GM19463 (cell line): ENCODE measurements around the gene BCL2L2.
"Not testable (repeated sequence)": the region's sequence is repeated elsewhere in the genome, so short reads cannot be mapped to it uniquely, and the experiment has no call there.

Source experiments
- ATAC-seq: cut with Tn5 transposase; IDR thresholded peaks from one replicate; pipeline ENCODE4 v1.9.1; 2021; ENCODE audit warnings: mild to moderate bottlenecking, moderate library complexity; ENCODE audit not compliant: unreplicated experiment

Gene BCL2L2

DNA sequence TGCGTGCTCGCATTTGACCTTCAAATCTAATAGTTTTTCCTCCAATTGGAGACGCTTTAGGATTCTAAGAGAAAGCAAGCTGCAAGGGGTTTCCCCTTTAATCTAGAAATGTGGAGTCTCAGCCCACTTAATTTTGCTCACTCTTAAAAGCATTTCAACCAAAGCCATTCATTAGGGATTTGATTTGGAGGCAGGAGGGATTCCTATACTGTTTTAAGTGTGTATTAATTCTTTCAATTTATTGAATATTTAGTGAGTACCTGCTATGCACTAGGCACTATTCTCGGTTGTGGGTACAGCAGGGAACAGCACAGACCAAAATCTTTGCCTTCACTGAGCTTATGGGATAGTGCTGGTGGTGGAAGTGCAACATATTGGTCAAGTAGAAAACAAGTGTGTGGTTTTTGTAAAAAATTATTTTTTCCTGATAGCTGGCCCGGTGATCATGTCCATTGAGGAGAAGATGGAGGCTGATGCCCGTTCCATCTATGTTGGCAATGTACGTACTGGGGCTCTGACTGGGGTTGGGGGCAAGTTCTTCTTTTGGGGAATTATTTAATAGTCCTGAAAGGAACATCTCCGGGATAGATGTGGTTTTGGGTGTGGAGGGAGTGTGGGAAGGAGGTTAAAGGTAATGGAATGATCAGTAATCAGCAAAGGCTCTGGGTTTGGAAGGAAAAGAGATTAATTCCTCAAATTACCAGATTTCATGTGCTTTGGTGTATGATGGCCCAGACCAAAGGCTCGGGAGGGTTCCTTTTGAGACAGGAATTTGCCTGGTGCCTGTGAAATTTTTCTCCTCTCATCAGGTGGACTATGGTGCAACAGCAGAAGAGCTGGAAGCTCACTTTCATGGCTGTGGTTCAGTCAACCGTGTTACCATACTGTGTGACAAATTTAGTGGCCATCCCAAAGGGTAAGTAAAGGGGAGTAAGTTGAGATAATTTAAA lies 16.2 kb downstream of the BCL2L2 start:
- ATAC-seq: no peak

DNA sequence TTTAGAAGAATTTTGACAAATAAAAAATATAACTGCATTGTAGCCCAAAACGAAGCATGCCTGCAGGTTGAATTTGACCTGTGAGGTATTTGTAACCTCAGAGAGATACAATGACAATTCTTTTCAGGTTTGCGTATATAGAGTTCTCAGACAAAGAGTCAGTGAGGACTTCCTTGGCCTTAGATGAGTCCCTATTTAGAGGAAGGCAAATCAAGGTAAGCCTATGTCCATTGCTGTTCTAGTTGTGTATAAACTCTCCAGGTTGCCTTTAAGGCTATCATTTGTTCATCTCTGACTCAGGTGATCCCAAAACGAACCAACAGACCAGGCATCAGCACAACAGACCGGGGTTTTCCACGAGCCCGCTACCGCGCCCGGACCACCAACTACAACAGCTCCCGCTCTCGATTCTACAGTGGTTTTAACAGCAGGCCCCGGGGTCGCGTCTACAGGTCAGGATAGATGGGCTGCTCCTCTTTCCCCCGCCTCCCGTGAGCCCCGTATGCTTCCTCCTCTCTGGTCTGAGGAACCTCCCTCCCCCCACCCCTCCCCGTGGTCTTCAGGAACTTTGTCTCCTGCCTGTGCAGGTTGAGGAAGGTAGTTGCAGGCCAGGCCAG lies 17.3 kb downstream of the BCL2L2 start:
- ATAC-seq: no peak

DNA sequence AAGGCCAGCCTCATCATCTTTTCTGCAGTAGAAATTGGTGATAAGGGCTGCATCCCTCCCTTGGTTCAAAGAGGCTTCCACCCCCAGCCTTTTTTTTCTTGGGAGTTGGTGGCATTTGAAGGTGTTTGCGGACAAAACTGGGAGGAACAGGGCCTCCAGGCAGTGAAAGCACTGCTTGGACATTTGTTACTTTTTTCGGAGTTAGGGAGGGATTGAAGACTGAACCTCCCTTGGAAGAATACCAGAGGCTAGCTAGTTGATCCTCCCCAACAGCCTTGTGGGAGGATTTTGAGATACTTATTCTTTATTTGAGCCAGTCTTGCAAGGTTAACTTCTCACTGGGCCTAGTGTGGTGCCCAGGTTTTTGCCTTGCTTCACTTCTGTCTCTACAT lies 17.8 kb downstream of the BCL2L2 start:
- ATAC-seq: no peak

DNA sequence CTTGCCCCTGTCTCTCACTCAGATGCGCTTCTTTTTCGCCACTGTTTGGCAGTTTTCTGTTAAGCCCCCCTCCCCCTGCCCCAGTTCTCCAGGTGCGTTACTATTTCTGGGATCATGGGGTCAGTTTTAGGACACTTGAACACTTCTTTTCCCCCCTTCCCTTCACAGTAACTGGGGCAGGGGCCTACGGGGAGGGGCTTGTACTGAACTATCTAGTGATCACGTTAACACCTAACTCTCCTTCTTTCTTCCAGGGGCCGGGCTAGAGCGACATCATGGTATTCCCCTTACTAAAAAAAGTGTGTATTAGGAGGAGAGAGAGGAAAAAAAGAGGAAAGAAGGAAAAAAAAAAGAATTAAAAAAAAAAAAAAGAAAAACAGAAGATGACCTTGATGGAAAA lies 18.4 kb downstream of the BCL2L2 start:
- no peak for ATAC-seq

DNA sequence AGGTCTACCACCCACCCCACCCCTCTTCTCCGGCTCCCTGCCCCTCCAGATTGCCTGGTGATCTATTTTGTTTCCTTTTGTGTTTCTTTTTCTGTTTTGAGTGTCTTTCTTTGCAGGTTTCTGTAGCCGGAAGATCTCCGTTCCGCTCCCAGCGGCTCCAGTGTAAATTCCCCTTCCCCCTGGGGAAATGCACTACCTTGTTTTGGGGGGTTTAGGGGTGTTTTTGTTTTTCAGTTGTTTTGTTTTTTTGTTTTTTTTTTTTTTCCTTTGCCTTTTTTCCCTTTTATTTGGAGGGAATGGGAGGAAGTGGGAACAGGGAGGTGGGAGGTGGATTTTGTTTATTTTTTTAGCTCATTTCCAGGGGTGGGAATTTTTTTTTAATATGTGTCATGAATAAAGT lies 19.1 kb downstream of the BCL2L2 start:
- ATAC-seq: not testable (repeated sequence)

DNA sequence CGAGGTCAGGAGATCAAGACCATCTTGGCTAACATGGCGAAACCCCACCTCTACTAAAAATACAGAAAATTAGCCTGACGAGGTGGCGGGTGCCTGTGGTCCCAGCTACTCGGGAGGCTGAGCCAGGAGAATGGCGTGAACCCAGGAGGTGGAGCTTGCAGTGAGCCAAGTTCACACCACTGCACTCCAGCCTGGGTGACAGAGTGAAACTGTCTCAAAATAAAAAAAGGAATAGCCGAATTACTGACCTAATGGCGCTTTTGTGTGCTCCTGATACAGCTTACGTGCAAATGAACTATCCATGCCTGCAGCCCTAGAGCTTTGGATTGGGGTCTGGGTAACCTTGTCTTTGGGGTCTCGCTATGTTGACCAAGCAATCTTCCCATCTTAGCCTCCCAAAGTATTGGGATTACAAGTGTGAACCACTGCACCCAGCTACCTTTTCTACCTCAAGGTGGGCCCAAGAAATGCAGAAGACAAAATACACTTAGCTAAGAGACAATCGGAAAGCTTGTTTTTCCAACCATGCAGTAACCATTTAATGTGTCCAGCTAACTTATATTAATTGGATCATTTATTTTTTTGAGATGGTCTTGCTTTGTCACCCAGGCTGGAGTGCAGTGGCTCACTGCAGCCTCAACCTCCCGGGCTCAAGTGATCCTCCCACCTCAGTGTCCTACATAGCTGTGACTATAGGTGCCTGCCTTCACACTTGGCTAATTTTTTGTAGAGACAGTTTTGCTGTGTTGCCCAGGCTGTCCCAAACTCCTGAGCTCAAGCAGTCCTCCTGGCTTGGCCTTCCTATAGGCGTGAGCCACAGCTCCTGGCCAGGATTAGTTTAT lies 20.1 kb downstream of the BCL2L2 start:
- ATAC-seq: no peak

DNA sequence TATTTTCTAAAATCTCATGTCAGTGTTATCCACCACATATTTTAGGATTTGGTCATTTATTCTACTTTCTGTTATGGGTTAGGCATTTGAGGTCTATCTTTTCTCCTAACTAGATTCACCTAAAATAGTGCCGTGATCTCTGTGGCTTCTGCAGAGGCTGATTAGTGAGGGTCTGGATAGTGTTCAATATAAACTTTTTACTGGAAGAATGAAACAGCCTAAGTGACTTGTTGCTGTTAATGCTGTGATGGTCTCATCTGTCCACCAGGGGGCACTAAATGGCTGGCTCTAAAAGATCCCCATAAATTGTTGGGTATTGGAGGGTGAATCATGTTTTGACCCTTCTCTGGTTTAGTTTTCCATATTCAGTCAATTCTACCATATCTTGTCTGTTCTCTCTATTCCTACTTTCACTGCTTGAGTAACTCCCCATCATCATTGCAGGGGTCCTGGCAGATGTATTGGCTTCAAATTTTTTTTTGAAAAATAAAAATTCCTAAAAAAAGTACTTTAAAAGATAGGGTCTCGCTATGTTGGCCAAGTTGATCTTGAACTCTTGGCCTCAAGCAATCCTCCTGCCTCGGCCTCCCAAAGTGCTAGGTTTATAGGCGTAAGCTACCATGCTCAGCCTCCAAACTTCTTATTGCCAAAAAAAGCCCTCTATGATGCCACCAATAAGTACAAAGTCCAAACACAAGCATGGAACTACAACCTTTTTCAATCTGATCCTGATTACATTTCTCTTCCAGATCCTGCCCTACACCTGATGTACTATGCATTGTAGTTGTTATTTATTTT lies 21.5 kb downstream of the BCL2L2 start:
- no peak for ATAC-seq

DNA sequence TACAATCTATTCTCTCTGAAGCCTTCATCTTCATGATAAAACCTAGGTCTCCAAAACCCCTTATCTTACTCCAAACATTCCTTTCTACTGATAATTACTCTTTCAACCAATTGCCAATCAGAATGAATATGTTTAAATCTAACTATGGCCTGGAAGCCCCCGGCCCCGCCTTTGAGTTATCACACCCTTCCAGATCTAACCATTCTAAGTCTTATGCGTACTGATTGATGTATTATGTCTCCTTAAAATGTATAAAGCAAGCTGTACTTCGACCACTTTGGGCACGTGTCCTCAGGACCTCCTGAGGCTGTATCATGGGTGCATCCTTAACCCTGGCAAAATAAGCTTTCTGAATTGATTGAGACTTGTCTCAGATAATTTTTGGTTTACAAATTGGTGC lies 29.0 kb downstream of the BCL2L2 start:
- no peak for ATAC-seq

DNA sequence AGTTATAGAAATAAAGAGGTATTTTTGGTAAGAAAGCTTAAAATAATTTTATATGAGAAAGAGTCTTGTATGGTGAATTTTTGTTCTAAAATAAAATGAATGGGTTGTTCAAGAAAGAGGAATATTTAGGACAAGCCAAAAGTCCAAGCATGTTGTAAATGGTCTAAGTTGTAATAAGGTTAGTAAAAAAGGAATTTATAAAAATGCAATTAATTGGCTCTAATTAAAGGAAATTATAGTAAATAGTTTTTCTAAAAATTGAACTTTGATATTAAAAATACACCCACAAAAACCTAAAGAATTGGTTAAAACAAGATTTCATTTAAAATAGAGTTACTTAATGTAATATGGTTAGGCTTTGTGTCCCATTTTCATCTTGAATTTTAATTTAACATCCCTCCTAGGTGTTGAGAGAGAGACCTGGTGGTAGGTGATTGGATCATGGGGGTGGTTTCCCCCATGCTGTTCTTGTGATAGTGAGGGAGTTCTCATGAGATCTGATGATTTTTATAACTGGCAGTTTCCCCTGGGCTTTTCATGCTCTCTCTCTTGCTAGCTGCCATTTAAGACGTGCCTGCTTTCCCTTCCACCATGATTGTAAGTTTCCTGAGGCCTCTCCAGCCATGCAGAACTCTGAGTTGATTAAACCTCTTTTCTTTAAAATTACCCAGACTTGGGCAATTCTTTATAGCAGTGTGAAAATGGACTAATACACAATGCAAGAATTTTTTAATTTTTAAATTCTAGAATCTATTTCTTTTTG lies 33.1 kb downstream of the BCL2L2 start:
- ATAC-seq: no peak

DNA sequence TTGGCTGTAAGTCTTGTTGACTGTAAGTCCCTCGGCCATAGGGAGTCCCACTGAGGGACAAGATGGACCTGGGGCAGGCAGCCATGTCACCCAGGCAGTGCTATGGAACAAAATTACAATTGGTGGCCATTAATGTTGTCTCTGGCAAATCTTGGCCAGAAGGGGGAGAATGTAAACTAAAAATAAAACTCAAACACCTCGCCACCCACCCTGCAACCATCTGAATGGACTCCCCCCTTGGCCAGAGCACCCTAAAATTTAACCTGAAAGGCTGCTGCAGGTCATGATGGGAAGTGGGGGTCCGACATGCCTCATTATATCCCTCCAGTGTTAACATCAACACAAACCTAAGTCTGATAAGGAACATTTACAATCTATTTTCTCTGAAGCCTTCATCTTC lies 37.8 kb downstream of the BCL2L2 start:
- no peak for ATAC-seq

DNA sequence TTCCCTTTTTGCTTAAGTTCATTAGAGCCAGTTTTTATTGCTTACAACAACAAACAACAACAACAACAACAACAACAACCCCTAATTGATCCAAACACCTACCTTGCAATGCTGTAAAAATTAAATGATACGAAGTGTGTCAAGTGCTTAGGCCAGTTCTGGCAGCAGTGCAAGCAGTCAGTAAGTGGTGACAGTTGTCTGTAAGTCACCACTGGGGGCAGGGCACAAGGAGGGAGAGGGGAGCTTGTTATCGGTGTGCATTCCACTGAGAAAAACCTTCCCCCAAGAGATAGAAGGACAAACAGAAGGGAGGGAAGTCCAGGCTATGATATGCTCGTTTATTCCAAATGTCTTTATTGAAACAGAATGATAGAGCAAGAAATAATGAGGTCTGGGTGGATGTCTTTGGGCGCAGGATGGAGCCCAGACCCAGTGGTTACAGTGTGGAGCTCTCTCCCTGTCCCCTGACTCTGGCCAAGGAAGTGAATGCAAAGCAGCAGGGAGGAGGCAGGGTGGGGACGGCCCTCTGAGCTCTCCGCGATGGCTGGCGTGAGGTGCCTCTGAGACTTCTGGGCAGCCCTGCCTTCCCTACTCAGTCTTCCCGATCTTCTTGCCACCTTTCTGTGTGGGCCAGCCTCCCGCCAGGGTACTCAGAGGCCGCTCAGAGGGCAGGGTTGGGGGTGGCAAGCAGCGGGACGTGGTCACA lies 39.5 kb downstream of the BCL2L2 start:
- no peak for ATAC-seq

DNA sequence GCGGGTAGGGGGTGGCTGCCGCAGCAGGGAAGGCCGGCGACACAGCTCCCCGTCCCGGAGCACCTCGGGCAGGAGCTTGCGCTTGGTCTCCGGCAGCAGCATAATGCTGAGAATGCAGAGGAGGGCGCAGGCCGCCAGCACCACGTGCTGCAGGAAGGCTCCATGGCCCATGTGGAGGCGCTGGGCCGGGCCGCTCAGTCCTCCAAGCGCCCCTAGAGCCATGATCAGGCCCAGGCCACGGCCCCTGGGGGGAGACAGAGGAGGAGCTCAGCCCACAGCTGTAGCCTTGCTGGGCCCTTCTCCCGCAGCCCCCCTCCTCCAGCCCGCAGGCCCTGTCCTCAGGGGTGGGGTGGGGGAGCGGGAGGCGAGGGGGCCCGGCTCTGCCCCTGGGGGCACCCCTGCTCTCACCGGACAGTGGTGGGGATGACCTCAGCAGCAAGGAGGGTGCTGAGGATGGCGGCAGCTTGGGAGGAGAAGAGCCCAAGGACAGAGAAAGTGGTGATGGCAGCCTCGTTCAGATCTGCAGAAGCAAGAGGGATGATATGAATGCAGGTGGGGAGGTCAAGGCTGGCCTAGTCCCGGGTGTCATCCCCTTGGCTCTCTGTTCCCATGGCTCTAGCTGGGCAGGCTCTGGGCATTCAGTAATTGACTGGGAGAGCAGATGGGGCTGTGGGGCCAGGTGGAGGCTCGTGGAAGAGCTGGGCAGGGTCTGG lies 40.2 kb downstream of the BCL2L2 start:
- ATAC-seq: no peak

DNA sequence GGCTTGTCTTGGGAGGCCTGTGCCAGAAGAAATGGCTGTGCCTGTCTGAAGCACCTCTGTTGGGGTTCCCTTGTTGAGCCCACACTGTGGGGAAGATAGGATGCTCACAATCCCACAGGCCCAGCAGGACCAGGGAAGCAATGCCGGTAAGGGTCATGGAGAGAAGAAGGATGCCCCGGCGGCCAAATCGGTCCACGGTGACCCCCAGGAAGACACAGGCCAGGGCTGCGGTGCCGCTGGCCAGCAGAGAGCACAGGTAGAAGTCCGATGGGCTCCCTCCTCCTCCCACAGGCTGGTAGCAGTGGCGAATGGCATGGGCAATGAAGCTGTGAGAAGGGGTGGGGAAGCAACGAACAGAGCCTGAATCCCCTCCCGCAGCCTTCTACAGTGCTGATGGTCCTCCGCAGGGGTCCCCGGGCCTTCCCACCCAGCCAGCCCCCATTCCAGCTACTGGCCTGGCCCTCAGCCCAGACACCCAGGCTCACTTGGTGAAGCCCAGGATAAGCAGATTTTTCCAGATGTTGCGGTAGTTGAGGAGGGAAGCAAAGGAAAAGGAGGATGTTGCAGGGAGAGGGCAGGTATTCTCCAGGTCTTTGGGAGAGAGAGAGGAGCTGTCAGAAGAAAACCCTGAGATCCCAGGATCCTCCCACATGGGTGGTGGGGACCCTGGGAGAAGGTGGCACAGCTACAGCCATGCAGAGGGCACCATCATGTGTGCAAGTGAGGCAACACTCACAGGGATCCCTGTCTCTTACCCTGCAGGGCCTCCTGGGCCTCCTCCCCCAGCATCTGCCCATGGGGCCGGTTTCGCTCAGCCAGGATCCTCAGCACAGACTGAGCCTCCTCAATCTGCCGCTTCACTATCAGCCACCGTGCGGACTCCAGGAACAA lies 41.0 kb downstream of the BCL2L2 start:
- no peak for ATAC-seq

DNA sequence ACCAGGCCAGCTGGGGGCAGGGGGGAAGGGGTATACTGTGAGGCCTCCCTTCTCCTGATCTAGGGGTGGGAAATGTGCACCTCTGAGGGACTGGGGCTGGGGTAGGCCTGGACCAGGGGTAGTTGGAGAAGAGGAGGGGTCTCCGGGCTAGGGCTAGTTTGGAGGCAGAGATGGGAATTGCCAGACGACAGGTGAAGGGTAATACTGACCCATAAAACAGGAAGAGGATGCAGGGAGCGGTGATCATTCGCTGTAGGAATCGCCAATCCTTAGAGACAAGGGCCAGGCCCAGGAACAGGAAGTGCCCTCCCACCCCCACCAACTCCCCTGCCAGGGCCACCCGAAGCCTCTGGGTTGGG lies 41.6 kb downstream of the BCL2L2 start:
- no peak for ATAC-seq

DNA sequence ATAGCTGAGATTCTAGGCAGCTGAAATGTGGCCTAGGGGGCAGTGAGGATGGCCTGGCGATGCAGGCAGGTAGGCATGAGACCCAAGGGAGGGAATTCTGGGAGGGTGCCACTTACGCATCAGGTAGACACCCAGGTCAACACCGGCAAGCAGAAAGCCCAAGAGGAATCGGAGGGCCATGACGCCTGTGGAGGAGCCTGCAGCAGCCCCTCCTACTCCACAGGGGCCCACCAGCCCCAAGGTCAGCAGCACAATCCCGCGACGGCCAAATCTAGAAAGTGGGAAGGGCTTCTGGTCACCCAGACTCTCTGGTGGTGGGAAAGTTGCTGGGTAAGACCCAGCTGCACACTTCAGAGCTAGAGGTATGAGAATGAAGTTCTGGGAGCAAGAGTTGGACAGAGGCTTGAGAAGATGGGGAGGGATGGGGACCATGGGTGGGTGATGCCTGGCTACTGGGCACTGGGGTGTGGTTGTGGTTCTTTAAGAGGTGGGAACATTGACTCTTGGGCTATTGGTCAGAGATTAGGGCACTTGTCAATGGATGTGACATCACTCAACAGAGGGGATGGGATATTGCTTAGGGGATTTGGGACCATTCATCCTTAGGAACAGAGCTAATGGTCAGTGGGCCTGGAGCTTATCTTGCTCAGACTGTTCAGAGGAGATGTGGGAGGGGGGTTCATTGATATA lies 42.7 kb downstream of the BCL2L2 start:
- no peak for ATAC-seq

DNA sequence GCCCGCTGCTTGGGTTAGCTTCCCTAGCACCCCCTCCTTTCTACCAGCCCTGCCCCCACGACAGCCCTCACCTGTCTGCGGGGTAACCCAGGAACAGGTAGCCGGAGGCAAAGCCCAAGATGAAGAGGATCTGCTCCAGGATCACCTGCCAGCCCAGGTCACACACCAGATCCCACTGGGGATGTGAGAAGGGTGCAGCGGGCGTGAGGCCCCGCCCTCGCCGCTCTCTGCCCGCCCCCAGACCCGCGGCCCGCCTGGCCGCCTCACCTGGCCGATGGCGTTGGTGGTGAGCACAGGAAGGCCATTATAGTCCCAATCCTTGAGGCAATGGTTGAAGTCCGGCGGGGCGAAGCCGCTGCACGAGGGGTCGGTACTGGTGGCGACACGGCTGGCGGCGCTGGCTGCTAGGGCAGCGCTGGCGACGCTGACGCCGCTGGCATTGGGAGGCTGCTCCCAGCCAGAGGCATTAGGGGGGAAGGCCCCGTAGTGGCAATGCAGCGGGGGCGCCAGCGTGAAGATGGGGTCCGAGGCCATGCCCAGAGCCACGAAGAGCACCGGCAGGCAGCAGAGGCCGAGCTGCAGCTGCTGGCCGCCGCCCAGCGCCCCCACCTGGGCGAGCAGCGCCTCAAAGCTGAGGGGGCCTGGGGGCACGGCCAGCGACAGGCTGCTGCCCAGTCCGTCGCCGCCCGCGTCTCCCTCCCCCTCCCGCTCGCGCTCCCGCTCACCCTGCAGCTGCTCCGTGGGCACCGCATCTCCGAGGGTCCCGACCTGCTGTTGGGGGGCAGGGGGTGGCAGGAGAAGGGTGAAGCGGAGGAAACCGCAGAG lies 45.3 kb downstream of the BCL2L2 start:
- no peak for ATAC-seq
